ENCODE data around the gene VSIG4.

VSIG4 gene

DNA sequence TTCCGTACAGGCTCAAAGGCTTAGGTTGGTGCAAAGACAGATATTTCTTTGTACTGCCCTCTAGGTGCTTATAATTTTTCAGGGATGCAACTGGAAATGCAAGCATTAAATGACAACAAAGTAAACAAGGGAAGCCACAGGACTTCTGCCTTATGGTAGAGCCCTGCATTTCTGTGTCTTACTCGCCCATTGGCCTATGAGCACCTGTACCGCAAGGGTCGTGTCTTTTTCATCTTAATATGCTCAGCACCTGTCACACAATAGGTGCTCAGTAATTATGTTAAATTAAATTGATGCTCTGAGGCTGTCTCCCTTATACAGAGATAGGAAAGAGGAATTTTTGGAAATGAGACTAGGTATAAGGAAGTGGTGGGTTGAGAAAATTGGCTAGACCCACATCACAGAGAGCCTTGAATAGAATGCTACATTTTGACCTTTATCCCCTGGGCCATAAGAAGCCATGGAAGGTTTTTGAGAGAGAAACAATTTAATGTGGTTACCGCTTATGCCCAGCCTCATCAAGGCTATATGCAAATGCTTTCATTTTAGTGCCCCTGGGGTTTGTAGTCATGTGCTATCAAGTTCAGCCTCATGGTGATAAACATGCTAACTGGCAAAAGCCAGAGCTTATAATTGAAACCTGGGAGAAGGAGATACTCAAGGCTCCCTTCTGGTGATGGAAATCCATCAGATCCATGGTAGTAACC is 16.3 kb downstream of the VSIG4 start:
- no peak for DNase-seq

DNA sequence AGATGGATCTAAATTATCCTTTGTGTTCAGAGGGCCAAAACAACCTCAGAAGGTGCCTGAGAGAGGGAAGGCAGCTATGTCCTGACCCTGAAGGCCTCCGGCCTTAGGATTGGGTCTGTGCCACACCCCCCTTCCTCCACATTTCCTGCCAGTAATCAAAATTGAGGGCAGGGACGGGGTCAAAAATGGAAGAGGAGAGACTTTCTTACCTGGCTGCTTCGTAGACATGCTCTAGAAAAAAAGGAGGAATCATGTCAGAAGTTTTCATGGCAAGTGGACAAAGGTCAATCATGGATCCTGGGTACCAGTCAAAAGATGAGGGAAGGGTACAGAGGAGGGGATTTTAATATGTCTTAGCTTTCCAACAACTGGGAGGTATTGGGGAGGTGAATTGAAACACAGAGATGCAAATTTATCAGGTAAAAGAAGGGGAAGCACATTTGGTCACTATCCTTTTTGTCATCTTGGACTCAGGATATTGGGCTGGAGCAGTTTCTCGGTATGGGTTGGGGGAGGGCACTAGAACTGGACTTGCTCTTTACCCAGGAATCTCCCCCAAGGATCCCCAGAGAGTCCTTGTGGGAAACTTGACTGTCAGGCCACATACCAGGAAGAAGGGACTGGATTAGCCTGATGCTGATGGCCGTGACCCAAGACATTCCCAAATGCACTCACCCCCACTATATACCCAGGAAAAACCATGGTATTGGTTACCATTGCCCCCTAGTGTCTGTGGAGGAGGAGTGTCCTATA is 17.1 kb downstream of the VSIG4 start:
- DNase-seq = no peak

DNA sequence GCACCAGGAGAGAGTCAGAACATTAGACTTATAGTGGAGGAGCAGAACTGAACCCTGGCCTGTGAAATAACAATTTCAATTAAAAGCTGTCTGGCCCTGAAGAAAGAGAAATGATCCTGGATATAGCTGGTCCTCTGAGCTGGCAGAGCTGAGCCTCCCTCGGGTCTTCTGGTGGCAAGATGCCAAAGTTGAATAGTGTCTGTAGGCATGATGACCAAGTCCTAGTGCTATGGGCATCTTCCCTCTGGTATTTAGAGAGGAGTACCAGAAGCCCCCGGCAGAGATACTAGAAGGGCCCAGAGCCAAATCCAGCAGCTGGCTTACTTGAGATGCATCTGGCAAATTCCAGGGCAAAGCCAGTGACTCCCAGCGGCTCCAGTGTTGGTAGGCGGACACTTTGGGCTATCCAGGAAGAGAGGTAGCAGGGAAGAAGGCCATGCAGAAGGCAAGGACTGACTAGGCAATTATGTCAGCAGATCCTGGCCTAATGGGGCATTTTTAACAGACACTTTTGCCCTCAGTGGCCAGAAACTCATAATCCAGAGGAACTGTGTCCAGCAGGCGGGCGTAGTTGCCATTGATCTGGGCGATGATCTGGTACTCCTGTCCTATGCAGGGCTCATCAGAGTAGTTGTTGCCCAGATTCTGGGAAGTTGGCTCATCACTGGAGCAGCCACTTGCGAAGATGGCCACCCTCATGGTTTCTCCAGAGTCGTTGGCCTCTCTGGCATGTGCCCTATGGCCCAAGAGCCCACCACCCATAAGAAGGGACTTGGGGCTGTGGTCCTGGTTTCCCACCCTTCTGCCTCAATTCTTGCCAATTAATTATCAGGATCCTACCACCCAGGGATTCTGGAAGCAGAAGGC is 17.9 kb downstream of the VSIG4 start:
- DNase-seq = no peak

DNA sequence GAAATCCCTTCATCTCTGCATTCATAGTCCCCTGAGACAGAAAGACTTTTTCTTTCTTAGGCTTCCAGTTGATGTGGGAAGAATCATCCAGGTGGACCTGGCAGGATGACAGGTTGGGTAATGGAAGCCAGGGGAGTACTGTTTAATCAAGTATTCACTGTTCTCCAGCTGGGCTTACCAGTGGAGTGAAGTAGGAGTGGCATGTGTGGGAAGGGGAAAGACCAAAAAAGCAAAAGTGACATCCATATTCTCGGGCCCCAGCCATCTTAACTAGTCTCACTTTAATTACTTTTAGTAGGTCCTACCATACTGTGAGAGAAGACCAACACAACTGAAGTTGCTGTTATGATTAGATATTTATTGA is 18.5 kb downstream of the VSIG4 start:
- DNase-seq = no peak

DNA sequence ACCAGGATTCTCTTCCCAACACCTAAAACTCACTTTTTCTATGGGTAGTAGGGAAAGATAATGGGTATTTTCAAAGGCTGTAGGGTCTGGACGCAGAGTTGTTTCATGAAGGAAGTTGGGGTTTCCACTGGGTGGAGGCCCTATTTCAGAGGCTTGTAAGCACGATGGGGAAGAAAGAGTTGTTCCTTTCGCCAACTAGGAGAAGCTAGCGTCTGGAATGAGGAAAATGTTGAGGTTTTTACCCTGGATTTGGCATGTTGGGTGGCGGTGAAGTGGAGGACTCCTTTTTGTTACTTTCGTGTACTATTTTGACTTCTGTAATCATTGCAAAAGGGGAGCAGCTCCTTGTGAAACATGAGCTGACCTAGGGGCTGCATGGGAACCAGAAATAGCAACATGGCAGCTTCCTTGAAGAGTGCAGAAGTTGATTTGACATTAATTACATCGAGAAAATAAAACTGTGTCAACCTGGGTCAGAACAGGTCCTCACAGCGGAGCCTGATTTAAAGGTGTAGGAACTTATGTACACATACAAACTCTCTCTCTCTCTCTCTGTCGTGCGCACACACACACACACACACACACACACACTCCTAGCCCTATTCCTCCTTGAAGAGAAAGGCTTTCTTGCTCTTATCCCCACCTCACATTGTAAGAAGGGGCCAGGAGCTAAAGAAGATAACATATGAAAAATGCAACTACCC is 19.1 kb downstream of the VSIG4 start:
- DNase-seq = no peak

DNA sequence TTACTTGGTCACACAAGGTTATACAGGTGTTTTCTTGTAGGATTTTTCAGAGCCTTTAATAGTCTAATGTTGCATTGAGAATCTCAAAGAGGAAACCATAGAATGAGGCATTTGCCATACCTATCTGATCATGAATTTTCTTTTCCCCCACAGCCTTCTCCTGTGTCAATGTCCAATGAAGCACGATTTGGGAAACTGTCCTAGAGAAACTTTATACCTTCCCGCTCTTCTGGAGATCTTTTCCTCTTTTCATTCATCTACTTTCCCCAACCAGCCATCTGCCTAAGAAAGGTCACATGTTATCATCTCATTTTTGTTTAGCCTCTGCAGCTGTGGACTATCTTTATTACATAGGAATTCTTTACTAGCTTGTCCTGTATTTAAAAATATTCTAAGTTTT is 19.9 kb downstream of the VSIG4 start:
- no peak for DNase-seq

DNA sequence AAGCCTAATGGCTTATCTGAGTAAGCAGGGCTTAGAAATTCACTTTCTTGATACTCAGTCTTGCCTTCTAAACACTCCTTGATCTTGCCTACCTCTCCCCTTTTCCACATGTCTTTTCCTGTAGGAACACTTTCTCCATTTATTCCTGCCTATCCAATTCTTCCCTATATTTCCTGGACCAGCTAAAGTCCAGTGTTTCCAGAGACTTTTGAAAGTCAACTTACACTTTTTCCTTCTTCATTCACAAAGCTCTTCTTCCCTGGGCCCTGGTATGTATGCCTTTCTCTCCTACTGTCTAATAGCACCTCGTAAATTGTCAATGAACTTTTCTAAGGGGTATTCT is 20.6 kb downstream of the VSIG4 start:
- no peak for DNase-seq

DNA sequence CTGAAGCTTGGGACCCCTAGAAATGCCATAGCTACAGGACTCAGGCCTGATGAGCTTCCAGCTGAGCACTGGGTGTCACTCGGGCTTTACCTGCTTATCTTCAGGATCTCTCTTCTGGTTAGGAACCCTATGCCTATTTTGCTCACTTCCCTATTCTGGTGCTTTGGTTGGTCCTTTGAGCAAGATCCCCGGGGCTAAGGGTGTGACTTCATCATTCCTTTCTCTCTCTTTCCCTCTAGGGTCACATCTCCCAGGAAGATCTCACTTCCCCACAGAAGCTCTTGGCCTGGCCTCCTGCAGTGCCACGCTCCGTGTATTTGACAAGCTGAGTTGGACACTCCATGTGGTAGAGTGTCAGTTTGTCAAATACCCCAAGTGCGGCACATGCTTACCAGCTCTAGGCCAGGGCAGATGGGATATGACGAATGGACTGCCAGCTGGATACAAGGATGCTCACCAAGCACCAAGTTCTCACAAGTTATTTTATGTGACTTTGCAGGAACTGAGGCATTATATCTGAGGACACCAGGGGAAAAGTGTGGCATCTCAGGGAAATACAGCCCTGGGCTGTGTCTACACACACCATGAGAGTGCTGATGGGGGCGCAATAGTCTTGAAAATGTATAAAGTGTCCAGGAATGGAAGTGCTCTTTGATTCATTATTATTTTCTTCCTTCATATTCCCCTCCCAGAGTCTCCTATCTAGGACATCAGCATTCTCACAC is 21.1 kb downstream of the VSIG4 start:
- DNase-seq = no peak

DNA sequence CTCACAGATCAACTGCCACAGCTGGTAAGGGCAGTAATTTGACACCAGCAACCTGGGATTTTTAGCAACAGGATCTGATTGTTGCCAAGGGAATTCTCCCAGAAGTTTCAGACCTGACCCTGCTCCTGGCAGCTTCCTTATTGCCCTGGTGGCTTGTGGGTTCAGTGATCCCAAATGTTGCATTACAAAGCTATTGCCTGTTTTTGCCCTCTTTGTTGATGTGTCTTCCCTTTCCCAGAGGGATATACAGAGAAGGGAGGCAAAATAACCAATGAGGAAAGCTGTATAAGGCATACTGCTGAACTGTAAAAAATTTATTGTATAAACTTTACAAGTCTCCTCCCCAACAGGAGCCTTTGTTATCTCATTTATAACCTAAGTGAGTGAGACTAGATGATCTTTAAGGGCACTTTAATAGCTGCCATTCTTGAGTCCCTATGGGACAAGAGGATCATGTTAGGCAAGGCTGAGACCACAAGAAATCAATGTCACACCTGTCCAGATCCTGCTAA is 22.2 kb downstream of the VSIG4 start:
- no peak for DNase-seq

DNA sequence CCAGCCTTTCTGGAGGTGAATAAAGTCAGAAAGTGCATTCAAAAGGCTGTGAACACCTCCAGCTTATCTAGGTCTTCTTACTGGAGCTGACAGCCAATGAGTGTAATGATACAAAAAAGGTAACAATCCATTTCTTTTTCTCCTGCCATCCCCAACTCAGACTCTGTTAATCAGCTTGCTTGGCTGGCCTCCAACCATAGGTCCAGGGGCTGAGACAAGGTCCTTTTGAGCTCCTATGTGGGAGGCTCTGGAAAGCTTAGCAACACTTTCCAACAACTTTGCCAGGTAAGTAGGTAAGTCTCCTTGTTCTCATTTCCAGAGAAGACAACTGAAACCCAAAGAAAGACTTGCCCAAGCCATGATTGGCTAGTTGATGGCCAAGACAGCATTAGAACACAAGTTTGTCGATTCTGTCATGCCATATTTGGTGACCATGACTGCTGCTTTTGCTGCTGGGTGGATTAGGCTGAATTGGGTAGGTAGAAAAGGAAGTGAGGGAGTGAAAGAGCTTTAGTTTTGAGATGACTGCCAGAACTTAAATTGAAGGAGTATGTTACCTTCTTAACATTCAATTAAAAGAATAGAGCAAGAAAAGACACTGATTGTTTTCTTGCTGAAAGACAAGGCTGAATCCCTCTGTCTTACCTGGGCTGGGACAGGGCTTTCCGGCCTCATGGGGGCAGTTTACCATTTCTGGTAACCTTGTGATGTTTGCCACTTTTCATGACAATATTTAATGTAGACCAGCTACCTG is 22.8 kb downstream of the VSIG4 start:
- peak in 1 of 5 donors; percentile 71 for DNase-seq

DNA sequence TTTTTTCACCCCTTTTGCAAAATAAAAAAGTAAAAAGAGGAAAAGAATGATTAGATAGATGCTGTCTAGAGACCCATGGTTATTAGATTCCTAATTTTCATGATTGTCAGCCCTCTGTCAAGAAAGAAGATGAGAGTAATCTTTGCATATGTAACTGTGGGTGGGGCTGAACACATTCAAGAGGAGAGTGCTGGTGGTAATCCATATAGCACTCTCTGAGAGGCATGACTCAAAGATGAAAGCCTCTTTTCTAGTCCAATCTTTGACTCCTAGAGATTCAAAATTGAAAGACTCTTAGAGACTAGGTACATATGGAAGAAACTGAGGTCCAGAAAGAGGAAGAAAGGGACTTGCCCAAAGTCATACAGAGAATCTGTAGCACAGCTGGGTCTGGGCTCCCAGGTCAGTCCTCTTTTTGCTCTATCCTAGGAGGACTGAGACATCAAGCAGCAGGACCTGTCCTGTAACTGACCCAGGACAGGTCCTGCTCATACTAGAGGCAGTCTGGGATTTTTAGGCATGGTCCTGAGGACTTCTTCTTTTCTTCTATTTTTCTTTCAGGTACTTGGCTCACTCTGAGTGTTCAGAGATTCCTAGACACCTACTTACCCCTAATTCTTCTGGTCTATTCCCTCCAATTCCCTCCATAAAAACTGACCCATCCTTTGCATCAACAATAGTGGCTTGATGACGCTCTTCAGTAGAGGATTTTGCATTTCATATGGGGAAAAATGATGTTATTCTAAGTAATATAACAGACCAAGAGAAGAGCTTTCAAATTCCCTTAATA is 23.8 kb downstream of the VSIG4 start:
- DNase-seq = peak in 1 of 5 donors; percentile 52

DNA sequence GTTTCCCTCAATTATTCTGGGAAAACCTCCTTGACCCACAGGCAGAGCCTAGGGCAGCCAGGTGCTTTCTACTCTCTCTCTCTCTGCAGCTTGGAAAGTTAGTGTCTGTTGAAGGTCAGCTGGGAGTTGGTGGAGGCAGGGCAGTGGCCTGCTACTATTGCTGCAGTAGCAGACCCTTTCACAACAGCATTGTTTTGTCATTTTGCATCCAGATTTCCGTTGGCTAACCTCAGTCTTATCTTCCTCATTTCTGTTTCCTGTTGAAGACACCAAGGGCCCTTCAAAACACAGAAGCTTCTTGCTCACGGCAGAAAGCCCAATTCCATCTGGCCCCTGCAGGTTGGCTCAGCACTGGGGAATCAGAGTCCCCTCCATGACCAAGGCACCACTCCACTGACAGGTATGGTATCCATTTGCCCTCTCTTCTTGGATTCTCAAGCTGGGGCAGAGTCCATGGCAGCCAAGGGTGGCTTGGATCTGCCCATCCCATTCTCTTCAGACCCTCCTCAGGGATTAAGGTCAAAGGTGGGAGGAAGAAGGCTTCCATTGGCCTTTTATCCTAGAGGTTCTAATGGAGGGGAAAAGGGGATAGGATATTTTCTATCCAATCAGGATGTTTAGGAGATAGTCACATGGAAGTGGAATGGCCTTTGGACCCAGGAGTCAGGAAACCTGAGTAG is 24.6 kb downstream of the VSIG4 start:
- peak in 2 of 5 donors; percentile 1 to 83 for DNase-seq

DNA sequence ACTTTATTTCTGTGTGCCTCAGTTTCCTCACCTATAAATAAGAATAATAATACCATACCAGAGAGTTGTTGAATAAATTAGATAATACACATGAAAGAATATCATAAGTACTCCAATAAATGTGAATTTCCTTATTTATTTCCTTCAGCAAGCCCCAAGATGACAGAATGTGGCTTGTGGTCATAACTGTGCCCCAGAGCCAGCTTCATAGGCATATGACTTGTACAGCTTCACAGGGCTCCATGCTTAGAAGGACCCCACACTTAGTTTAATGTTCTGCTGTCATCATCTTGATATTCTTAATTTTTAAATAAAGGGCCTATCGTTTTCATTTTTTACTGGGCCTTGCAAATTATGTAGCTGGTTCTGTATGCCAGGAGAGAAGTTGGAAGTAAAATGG is 25.3 kb downstream of the VSIG4 start:
- no peak for DNase-seq

DNA sequence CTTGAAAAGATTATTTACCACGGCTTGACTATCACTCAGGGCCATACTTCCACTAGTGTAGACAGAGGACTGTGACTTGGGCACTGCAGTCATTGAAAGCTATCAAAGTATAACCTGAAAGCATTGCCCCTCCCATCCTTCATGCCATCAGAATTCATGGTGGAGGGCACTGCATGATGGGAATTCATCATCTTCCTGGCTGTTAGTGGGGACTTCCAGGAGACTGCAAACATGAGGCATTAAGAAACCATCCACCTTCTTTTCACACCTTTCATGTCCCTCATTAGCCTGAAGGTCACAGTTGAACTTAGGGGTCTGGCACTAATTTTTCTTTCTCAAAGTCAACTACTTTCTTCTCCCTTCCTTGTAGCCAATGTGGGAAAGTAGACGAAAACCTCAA is 25.8 kb downstream of the VSIG4 start:
- DNase-seq = no peak

DNA sequence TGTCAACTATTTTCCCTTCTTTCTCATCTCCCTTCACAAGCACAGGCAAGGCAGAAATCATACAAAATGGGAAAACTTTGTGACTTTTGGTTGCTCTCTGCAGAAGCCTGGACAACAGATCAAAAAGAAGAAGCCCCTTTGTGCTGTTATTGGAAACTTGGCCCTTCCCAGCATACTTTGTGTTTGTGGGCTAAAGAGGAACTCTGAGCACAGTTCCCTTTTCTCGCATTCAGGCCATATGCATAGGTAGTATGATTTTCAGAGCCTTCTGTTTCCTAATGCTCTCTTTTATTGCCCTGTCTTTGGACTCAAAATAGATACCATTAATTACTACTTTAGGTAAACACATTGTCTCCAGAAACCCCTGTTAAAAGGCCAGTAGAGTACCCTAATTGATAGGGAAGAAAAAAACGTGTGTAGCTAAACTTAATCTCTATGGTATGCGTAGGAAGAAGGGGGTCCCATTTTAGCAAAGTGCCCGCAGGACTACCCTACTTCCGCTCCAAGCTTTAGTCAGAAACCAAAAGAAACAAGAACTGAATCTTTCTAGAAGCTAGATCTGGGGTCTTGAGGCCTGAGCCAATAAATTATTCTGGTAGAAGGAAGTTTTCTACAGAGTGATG is 26.6 kb downstream of the VSIG4 start:
- no peak for DNase-seq

DNA sequence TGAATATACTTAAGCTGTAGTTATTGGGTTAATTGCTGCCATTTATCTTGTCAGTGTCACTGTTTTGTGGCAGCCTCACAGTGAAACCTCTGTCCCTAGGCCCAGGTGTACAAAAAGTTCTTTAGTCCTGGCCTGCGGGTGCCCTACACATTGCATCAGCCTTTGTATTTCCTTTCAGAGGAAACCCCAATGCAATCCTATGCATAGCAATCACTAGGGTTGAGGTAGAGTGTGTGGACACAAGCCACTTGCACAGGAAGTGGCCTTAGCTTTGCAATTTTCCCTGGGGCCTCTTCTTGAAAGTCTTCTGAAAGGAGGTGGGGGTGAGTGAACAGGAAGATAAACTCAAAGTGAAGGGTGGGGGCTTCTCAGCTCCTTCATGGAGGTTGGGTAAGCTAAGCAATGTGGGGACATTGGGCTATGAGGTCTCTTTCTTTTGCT is 27.8 kb downstream of the VSIG4 start:
- DNase-seq = peak in 1 of 5 donors; percentile 86

DNA sequence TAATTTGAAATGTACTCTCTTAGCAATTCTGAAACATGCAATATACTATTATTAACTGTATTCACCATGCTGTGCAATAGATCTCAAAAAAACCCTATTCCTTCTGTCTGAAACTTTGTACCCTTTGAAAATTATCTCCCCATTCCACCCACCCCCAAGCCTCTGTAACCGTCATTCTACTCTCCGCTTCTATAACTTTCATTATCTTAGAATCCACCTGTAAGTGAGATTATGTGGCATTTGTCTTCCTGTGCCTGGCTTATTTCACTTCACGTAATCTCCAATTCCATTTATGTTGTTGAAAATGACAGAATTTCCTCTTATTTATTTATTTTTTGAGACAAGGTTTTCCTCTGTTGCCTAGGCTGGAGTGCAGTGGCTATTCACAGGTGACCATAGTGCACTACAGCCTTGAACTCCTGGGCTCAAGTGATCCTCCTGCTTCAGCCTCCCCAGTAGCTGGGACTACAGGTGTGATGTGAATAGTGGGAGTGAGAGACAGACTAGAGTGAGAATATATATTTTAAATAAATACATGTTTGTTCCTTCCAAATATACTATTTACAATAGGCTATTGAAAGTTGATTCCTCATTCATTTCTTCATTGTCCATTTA is 30.5 kb downstream of the VSIG4 start:
- DNase-seq = no peak

DNA sequence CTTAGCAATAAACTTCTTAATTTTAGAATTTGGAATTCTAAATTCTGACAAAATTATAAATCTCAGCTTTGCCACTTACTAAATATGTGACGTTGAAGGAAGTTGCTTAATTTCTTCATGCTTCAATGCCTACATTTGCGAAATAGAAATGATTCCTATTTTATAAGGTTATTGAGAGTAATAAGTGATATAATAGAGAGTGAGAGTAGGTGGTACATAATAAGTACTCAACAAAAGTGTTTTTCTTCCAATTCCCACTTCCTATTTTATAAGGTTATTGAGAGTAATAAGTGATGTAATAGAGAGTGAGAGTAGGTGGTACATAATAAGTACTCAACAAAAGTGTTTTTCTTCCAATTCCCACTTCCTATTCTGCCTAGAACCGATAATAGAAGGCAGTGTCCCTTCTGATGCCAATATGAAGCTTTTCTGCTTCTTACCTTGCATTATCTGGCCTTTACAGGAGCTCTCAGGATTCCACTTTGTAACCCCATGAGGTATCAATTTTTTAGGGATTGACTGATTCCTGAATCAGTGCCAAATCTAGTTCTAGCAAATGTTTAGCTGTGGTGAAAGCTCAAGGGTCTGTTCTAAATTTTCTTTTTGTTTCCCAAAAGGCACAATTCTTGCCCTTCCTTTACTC is 31.4 kb downstream of the VSIG4 start:
- no peak for DNase-seq
